DND-41 (cell line): Measurements from ENCODE around the gene IQCF2.

Source experiments
- CTCF ChIP-seq: IDR thresholded peaks from 2 replicates; pipeline ENCODE4 v1.5.1; 2012; ENCODE audit warnings: borderline replicate concordance, low read length, moderate library complexity, mild to moderate bottlenecking; ENCODE audit not compliant: poor library complexity, severe bottlenecking; ENCODE audit errors: extremely low read depth
- EZH2 ChIP-seq: IDR thresholded peaks from 3 replicates; pipeline ENCODE4 v1.6.1; 2012; ENCODE audit warnings: borderline replicate concordance, low read depth, mild to moderate bottlenecking, moderate library complexity, low read length, inconsistent platforms; ENCODE audit not compliant: severe bottlenecking

- TF ChIP-seq CTCF (no peak), EZH2 (no peak)
Observed at GRCh38 chr3:51813539-51813938, 47.9 kb upstream of the IQCF2 start.
